ENCODE results near the gene TEX29. TPM values are rescaled to one million over a fixed set of nuclear protein-coding genes. Genes with fewer than 3 reads are reported as not detected.

TEX29 gene
- polyA plus RNA-seq, 1 of the 3 experiments (the other 2 are of a cell fraction) = 0.18 TPM

DNA sequence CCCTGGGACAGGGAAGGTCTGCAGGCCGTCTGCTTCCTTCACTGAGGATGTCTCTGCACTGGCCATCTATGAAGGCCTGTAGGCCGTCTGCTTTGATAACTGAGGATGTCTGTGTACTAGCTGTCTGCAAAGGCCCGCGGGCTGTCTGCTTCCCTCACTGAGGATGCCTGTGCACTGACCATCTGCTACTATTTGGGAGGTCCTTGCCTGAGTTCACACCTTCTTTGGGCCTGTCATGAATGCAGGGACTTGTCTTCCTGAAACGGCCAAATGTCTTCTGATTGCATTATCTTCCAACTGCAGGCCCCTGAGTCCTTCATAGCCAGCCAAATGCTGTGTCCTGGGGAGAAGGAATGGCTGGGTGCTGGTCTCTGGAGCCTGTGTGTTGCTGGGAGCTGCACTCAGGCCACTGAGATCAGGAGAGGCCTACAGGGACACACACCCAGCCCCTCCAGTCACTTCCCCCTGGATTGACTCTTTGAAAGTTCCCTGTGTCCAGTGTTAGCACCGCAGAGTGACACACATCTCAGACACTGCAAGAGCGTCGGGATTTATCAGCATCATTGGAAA lies 72.9 kb downstream of the TEX29 start:
- Histone ChIP-seq H3K9me3 (no peaks in the 10 kb centered on the region), H3K4me3 (ENCODE audit: low read depth in 2 of 2, low read length in 1 of 2) (no peak overlapping the region), H3K4me2 (no peak overlapping the region), H2AFZ (ENCODE audit: low read depth) (no peak overlapping the region), H3K36me3 (replicated peaks in 1 of 2; ENCODE audit: control insufficient read depth in 1 of 2, insufficient read depth in 2 of 2, low read length in 1 of 2) (no peaks in the 10 kb centered on the region), H3K27ac (ENCODE audit: low read depth in 2 of 2, low read length in 1 of 2) (no peak overlapping the region), H3K79me2 (ENCODE audit: insufficient read depth) (no peaks in the 10 kb centered on the region), H3F3A (replicated peaks; ENCODE audit: insufficient read depth) (no peaks in the 10 kb centered on the region), H3K9me2 (no peaks in the 10 kb centered on the region), H4K20me1 (ENCODE audit: insufficient read depth) (no peaks in the 10 kb centered on the region), H3K27me3 (ENCODE audit: insufficient read depth) (no peaks in the 10 kb centered on the region; the same call in 1 of the 2 replicates), H3K4me1 (ENCODE audit: control insufficient read depth in 1 of 2, insufficient read depth in 2 of 2, low read depth in 1 of 2, low read length in 1 of 2) (peaks cover 0 to 8% of the 10 kb centered on the region in 2 experiments; a peak in 1 of 4 replicates), H3K9ac (no peak overlapping the region)
- ChIA-PET POLR2A (no interaction called here), CTCF (no interaction called here)
- TF ChIP-seq MXI1 (IDR thresholded peaks at IDR 0.05; ENCODE audit: low read depth, low read length) = no peak
- no peak for TF ChIP-seq YY1 (IDR thresholded peaks at IDR 0.05; ENCODE audit: low read depth)
- TF ChIP-seq CHD2 (IDR thresholded peaks at IDR 0.05; ENCODE audit: low read length, partially characterized antibody) = no peak
- TF ChIP-seq IRF3 (IDR thresholded peaks at IDR 0.05; ENCODE audit: low read depth, low read length) = no peak
- no peak for TF ChIP-seq REST (IDR thresholded peaks at IDR 0.05; ENCODE audit: low read depth, low read length)
- no peak for TF ChIP-seq TAF1 (IDR thresholded peaks at IDR 0.05; ENCODE audit: borderline replicate concordance, low read depth, low read length)
- TF ChIP-seq GABPA (IDR thresholded peaks at IDR 0.05; ENCODE audit: low read depth) = no peak
- TF ChIP-seq RFX5 (IDR thresholded peaks at IDR 0.05; ENCODE audit: low read length) = no peak
- no peak for TF ChIP-seq NRF1 (IDR thresholded peaks at IDR 0.05; ENCODE audit: low read depth, low read length)
- TF ChIP-seq SMC3 (IDR thresholded peaks at IDR 0.05; ENCODE audit: low read depth, low read length) = no peak
- TF ChIP-seq RXRA (IDR thresholded peaks at IDR 0.05; ENCODE audit: borderline replicate concordance, low read depth) = no peak
- TF ChIP-seq, protein P1, sequence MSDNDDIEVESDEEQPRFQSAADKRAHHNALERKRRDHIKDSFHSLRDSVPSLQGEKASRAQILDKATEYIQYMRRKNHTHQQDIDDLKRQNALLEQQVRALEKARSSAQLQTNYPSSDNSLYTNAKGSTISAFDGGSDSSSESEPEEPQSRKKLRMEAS (IDR thresholded peaks at IDR 0.05; ENCODE audit: low read depth) = no peak
- no peak for TF ChIP-seq NFIC (IDR thresholded peaks at IDR 0.05; ENCODE audit: borderline replicate concordance)
- TF ChIP-seq POLR2AphosphoS5 (IDR thresholded peaks at IDR 0.05; ENCODE audit: low read depth, low read length) = no peak
- no peak for TF ChIP-seq EP300 (IDR thresholded peaks at IDR 0.05; ENCODE audit: borderline replicate concordance in 1 of 2, low read depth in 1 of 2, low read length in 1 of 2)
- TF ChIP-seq, protein P2, sequence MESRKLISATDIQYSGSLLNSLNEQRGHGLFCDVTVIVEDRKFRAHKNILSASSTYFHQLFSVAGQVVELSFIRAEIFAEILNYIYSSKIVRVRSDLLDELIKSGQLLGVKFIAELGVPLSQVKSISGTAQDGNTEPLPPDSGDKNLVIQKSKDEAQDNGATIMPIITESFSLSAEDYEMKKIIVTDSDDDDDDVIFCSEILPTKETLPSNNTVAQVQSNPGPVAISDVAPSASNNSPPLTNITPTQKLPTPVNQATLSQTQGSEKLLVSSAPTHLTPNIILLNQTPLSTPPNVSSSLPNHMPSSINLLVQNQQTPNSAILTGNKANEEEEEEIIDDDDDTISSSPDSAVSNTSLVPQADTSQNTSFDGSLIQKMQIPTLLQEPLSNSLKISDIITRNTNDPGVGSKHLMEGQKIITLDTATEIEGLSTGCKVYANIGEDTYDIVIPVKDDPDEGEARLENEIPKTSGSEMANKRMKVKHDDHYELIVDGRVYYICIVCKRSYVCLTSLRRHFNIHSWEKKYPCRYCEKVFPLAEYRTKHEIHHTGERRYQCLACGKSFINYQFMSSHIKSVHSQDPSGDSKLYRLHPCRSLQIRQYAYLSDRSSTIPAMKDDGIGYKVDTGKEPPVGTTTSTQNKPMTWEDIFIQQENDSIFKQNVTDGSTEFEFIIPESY (IDR thresholded peaks at IDR 0.05; ENCODE audit: borderline replicate concordance, low read depth) = no peak
- 18% methylated on average over 6 of the region's 8 CpGs for WGBS (ENCODE audit: low lambda C conversion rate)
- DNase-seq = no peak

Other genes with a start within 250 kb of the TEX29 start
- 19.8 and 21.6 TPM in 2 replicates for gene ARHGEF7, start 205.3 kb upstream of the TEX29 start, polyA plus RNA-seq (2012; rRNA removed)

All from SK-N-SH (cell line).